WTC11 (cell line): Measurements from ENCODE around the gene ZNF451. TPM values are rescaled to one million over a fixed set of nuclear protein-coding genes. Genes with fewer than 3 reads are reported as not detected.

Source experiments
- ATAC-seq: fragments of 200-7000 bp; cut with Tn5 transposase; 2 replicates; pipeline ENCODE4 v1.10.0; 2021; ENCODE audit warnings: mild to moderate bottlenecking, moderate library complexity
- CTCF ChIA-PET: fragments of 300-600 bp; sonication (Branson Sonifier 250); formaldehyde crosslinking; loops from one replicate; lab custom pipeline; 2021; ENCODE audit warnings: antibody characterized with exemption; lab: Charles Lee
- POLR2A ChIA-PET: fragments of 350-600 bp; sonication (Branson Sonifier 250); formaldehyde crosslinking; loops from one replicate; lab custom pipeline; 2021; ENCODE audit warnings: antibody characterized with exemption; lab: Charles Lee
- DNase-seq: peaks from one replicate; pipeline ENCODE4 v3.0.0; 2021; ENCODE audit warnings: low spot score
- H3K27ac Mint-ChIP-seq: 2 replicates; pipeline ENCODE4 v1.8.0; 2021; ENCODE audit warnings: mixed read lengths
- H3K27me3 Mint-ChIP-seq: 2 replicates; pipeline ENCODE4 v1.8.0; 2021; ENCODE audit warnings: low read depth, mild to moderate bottlenecking, moderate library complexity, mixed read lengths
- H3K36me3 Mint-ChIP-seq: 2 replicates; pipeline ENCODE4 v1.8.0; 2021; ENCODE audit warnings: mixed read lengths
- H3K4me1 Mint-ChIP-seq: 2 replicates; pipeline ENCODE4 v1.8.0; 2022; ENCODE audit warnings: mixed read lengths
- H3K4me3 Mint-ChIP-seq: 2 replicates; pipeline ENCODE4 v1.8.0; 2021; ENCODE audit warnings: mild to moderate bottlenecking, moderate library complexity, mixed read lengths
- H3K9me3 Mint-ChIP-seq: 2 replicates; pipeline ENCODE4 v1.8.0; 2021; ENCODE audit warnings: mixed read lengths
- ATF6 ChIP-seq: sonication (generic); formaldehyde crosslinking; IDR thresholded peaks from 2 replicates; pipeline ENCODE4 v1.8.1; 2023; ENCODE audit warnings: mild to moderate bottlenecking, missing genetic modification reagents
- CBFB ChIP-seq: sonication (generic); formaldehyde crosslinking; IDR thresholded peaks from 2 replicates; pipeline ENCODE4 v1.8.1; 2022; ENCODE audit warnings: mild to moderate bottlenecking, low read depth, missing genetic modification reagents
- FOXJ3 ChIP-seq: sonication (generic); formaldehyde crosslinking; IDR thresholded peaks from 2 replicates; pipeline ENCODE4 v1.9.0; 2021; ENCODE audit warnings: missing genetic modification reagents, mild to moderate bottlenecking, borderline replicate concordance
- GRHL2 ChIP-seq: fragments of 250-450 bp; sonication (Bioruptor Pico); IDR thresholded peaks from 2 replicates; pipeline ENCODE4 v1.8.0; 2022; ENCODE audit warnings: mild to moderate bottlenecking, moderate library complexity; ENCODE audit not compliant: insufficient replicate concordance, severe bottlenecking
- HMGA2 ChIP-seq: fragments of 250-450 bp; sonication (Bioruptor Pico); IDR thresholded peaks from 2 replicates; pipeline ENCODE4 v1.4.0; 2021; ENCODE audit warnings: mild to moderate bottlenecking, moderate library complexity
- KAT7 ChIP-seq: sonication (generic); formaldehyde crosslinking; IDR thresholded peaks from 2 replicates; pipeline ENCODE4 v1.8.1; 2023; ENCODE audit warnings: missing genetic modification reagents, mild to moderate bottlenecking, borderline replicate concordance
- MAX ChIP-seq: sonication (generic); formaldehyde crosslinking; IDR thresholded peaks from 2 replicates; pipeline ENCODE4 v1.8.0; 2022; ENCODE audit warnings: mild to moderate bottlenecking, missing genetic modification reagents
- NFATC4 ChIP-seq: fragments of 250-450 bp; sonication (Bioruptor Pico); IDR thresholded peaks from 2 replicates; pipeline ENCODE4 v1.9.0; 2021; ENCODE audit warnings: mild to moderate bottlenecking
- NFE2L1 ChIP-seq: sonication (generic); formaldehyde crosslinking; IDR thresholded peaks from 2 replicates; pipeline ENCODE4 v1.8.1; 2023; ENCODE audit warnings: missing genetic modification reagents
- NFYB ChIP-seq: sonication (generic); formaldehyde crosslinking; conservative IDR thresholded peaks from 2 replicates; pipeline ENCODE4 v1.8.0; 2022; ENCODE audit warnings: low read depth, missing genetic modification reagents
- NR2C2 ChIP-seq: sonication (generic); formaldehyde crosslinking; IDR thresholded peaks from 2 replicates; pipeline ENCODE4 v1.8.0; 2022; ENCODE audit warnings: mild to moderate bottlenecking, missing genetic modification reagents
- RORB ChIP-seq: fragments of 250-450 bp; sonication (Bioruptor Pico); IDR thresholded peaks from 2 replicates; pipeline ENCODE4 v1.9.0; 2021; ENCODE audit warnings: mild to moderate bottlenecking
- ZNF263 ChIP-seq: sonication (generic); formaldehyde crosslinking; IDR thresholded peaks from 2 replicates; pipeline ENCODE4 v1.8.1; 2022; ENCODE audit warnings: low read depth, mild to moderate bottlenecking, moderate library complexity, missing genetic modification reagents
- ZNF416 ChIP-seq: fragments of 250-450 bp; sonication (Bioruptor Pico); IDR thresholded peaks from 2 replicates; pipeline ENCODE4 v1.9.0; 2021; ENCODE audit warnings: mild to moderate bottlenecking, inconsistent platforms
- ZNF532 ChIP-seq: fragments of 250-450 bp; sonication (Bioruptor Pico); IDR thresholded peaks from 2 replicates; pipeline ENCODE4 v1.9.0; 2021; ENCODE audit warnings: mild to moderate bottlenecking, borderline replicate concordance
- total RNA-seq: library from RNA; stranded (reverse); gene quantifications from 3 replicates; pipeline ENCODE4 v1.2.3, GENCODE V29; 2021
- TF ChIP-seq, protein P1 (sequence below): fragments of 250-450 bp; sonication (Bioruptor Pico); IDR thresholded peaks from 2 replicates; pipeline ENCODE4 v1.8.0; 2021; ENCODE audit warnings: mild to moderate bottlenecking
- TF ChIP-seq, protein P2 (sequence below): fragments of 250-450 bp; sonication (Bioruptor Pico); IDR thresholded peaks from 2 replicates; pipeline ENCODE4 v2.1.2; 2022; ENCODE audit warnings: mild to moderate bottlenecking, moderate library complexity
- TF ChIP-seq, protein P3 (sequence below): sonication (generic); formaldehyde crosslinking; IDR thresholded peaks from 2 replicates; pipeline ENCODE4 v1.8.0; 2022; ENCODE audit warnings: mild to moderate bottlenecking, missing genetic modification reagents
- TF ChIP-seq, protein P4 (sequence below): sonication (generic); formaldehyde crosslinking; IDR thresholded peaks from 2 replicates; pipeline ENCODE4 v1.8.1; 2023; ENCODE audit warnings: mild to moderate bottlenecking, missing genetic modification reagents, moderate library complexity

The ZNF451 gene
- total RNA-seq, 1 experiment from 2014 or later, result 55.4 TPM

DNA sequence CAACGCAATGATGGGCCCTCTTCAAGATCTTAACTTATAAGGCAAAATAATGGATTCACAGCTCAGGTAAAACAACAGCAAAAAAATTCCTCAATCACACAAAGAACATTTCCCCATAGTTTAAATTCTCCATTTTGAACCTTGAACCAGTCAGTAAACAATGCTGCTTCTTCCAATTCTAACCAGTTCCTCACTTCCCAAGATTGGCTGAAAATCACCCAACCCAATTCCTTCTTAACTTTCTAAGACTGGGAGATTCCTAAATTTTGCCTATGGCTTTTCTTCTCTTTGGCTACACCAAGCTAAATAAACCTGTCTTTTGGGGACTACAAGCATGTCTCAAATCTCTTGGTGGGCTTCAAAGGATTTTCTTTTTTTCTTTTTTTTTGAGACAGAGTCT lies 3.1 kb upstream of the ZNF451 start:
- Mint-ChIP-seq H3K4me3 (no peak overlapping the region), H3K27me3 (peaks cover 27% of the 10 kb centered on the region), H3K4me1 (peaks cover 28% of the 10 kb centered on the region), H3K27ac (no peak overlapping the region), H3K9me3 (no peaks in the 10 kb centered on the region), H3K36me3 (peaks cover 7% of the 10 kb centered on the region)
- ChIA-PET CTCF (no interaction called here), POLR2A (no interaction called here)
- TF ChIP-seq FOXJ3 (CRISPR knock-in tag) (no peak), NFATC4 (CRISPR knock-in tag) (no peak), NFYB (CRISPR knock-in tag) (no peak), MAX (CRISPR knock-in tag) (no peak), HMGA2 (no peak), ATF6 (CRISPR knock-in tag) (no peak), RORB (CRISPR knock-in tag) (no peak), ZNF416 (CRISPR knock-in tag) (no peak), ZNF263 (CRISPR knock-in tag) (no peak), NFE2L1 (CRISPR knock-in tag) (no peak), ZNF532 (CRISPR knock-in tag) (no peak)
- TF ChIP-seq, protein P1, sequence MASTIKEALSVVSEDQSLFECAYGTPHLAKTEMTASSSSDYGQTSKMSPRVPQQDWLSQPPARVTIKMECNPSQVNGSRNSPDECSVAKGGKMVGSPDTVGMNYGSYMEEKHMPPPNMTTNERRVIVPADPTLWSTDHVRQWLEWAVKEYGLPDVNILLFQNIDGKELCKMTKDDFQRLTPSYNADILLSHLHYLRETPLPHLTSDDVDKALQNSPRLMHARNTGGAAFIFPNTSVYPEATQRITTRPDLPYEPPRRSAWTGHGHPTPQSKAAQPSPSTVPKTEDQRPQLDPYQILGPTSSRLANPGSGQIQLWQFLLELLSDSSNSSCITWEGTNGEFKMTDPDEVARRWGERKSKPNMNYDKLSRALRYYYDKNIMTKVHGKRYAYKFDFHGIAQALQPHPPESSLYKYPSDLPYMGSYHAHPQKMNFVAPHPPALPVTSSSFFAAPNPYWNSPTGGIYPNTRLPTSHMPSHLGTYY (CRISPR knock-in tag), result no peak
- TF ChIP-seq, protein P2, sequence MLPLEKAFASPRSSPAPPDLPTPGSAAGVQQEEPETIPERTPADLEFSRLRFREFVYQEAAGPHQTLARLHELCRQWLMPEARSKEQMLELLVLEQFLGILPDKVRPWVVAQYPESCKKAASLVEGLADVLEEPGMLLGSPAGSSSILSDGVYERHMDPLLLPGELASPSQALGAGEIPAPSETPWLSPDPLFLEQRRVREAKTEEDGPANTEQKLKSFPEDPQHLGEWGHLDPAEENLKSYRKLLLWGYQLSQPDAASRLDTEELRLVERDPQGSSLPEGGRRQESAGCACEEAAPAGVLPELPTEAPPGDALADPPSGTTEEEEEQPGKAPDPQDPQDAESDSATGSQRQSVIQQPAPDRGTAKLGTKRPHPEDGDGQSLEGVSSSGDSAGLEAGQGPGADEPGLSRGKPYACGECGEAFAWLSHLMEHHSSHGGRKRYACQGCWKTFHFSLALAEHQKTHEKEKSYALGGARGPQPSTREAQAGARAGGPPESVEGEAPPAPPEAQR, result no peak
- ATAC-seq (no peak), DNase-seq (no peak)

DNA sequence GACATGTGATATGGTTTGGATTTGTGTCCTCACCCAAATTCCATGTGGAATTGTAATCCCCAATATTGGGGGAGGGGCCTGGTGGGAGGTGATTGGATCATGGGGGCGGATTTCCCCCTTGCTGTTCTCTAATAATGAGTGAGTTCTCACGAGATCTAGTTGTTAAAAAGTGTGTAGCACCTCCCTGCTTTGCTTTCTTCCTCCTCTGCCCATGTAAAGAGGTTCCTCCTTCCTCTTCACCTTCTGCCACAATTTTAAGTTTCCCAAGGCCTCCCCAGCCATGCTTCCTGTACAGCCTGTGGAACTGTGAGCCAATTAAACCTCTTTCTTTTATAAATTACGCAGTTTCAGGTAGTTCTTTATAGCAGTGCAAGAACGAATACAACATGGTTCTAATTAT lies 2.1 kb upstream of the ZNF451 start:
- Mint-ChIP-seq H3K4me3 (no peak overlapping the region), H3K27ac (peak overlapping the region; percentile 61; the same call in 1 of the 2 replicates)
- POLR2A ChIA-PET, result interaction anchor here (1.8 kb wide), 1 partner anchor 133 kb away, joined by 4 read pairs; the partner anchor contains the start of gene BEND6
- TF ChIP-seq, protein P3, sequence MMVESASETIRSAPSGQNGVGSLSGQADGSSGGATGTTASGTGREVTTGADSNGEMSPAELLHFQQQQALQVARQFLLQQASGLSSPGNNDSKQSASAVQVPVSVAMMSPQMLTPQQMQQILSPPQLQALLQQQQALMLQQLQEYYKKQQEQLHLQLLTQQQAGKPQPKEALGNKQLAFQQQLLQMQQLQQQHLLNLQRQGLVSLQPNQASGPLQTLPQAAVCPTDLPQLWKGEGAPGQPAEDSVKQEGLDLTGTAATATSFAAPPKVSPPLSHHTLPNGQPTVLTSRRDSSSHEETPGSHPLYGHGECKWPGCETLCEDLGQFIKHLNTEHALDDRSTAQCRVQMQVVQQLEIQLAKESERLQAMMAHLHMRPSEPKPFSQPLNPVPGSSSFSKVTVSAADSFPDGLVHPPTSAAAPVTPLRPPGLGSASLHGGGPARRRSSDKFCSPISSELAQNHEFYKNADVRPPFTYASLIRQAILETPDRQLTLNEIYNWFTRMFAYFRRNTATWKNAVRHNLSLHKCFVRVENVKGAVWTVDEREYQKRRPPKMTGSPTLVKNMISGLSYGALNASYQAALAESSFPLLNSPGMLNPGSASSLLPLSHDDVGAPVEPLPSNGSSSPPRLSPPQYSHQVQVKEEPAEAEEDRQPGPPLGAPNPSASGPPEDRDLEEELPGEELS (CRISPR knock-in tag), result no peak
- no peak for TF ChIP-seq NR2C2
- TF ChIP-seq, protein P4, sequence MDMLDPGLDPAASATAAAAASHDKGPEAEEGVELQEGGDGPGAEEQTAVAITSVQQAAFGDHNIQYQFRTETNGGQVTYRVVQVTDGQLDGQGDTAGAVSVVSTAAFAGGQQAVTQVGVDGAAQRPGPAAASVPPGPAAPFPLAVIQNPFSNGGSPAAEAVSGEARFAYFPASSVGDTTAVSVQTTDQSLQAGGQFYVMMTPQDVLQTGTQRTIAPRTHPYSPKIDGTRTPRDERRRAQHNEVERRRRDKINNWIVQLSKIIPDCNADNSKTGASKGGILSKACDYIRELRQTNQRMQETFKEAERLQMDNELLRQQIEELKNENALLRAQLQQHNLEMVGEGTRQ (CRISPR knock-in tag), result no peak
- TF ChIP-seq, protein P2, result no peak
- TF ChIP-seq GRHL2 (CRISPR knock-in tag), result no peak
- no peak for TF ChIP-seq KAT7 (CRISPR knock-in tag)
- TF ChIP-seq ATF6 (CRISPR knock-in tag), result no peak
- TF ChIP-seq FOXJ3 (CRISPR knock-in tag), result no peak
- no peak for TF ChIP-seq CBFB (CRISPR knock-in tag)

More for the DNA sequence above, 2.1 kb upstream of the ZNF451 start:
- DNase-seq (no peak), ATAC-seq (no peak)
- CTCF ChIA-PET, result no interaction called here
- peaks cover 16% of the 10 kb centered on the region for H3K27me3 Mint-ChIP-seq
- H3K4me1 Mint-ChIP-seq, result peaks cover 32% of the 10 kb centered on the region
- H3K9me3 Mint-ChIP-seq, result no peaks in the 10 kb centered on the region
- H3K36me3 Mint-ChIP-seq, result peaks cover 11% of the 10 kb centered on the region
